CD4-positive, alpha-beta T cell treated with Interleukin-12 subunit alpha and Interleukin-12 subunit beta, for 1 hour (primary cell): Measurements from ENCODE around the gene P3H4.
A peak's percentile ranks its signal among the peaks of the same experiment; 100 is the strongest.
"Not testable (repeated sequence)": the region's sequence is repeated elsewhere in the genome, so short reads cannot be mapped to it uniquely, and the experiment has no call there.

Experiments used
- DNase-seq: peaks from one replicate; pipeline ENCODE4 v3.0.0-alpha.2; 2020

Gene P3H4

DNA sequence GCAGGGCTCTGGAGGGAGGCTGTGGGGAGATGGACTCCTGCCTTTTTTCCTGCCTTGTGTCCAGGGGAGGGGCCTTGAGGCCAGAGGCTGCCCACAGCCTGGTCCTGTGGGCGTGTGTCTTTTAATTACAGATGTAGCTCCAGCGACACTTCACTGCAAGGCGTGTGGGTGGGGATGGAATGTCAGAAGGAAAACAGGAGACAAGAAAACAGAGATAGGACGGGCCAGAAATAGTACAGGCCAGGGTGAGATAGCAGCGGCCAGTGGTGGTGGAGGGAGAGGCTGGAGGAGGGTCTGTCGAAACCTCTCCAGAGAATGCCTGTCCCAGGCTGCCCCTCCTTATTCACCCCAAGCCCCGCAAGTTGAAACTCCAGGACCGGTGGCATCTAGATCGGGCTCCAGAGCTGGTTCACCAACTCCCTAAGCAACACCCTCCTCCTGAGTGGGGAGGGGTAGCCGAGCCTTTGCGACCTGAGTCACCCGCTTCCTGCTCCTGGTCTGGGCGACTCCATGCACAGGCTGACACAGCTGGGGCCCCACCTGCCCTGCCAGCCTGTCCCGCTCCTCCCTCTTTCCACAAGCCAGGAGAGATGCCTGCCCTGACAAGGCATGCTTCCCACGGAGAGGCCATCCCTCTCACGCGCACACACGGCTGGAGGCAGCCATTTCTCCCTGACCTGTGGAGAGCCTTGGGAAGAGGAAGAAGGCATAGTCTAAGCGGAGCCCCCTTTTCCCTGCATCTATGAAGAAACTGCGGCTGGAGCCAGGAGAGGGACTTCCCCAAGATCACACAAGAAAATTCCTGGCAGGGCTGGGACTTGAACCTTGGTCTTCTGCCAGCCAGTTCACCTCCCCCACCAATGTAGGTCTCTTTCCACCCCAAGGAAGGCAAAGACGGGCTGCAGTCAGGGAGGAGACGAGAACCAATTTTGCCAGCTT lies 18.6 kb downstream of the P3H4 start:
- DNase-seq, result no peak

DNA sequence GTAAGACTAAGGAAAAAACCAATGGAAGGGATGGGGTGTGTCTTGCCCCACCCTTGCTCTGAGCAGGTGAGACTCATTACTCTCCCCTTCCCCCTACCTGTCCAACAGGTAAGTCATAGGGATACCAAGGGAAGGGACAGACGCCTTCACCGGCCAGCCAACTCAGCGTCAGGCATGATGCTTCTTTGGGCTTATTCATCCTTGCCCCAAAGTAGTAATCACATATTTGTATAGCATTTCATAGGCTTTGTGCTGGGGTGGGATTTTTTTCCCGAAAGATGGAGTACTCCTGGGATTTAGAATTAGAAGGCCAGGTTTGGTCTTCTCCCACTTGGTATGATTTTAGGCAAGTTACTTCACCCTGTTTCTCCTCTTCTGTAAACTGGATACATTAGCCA lies 24.7 kb downstream of the P3H4 start:
- DNase-seq, result no peak

- DNase-seq, result peak; percentile 91
These were observed 25.3 kb downstream of the P3H4 start, which contains the start of gene JUP for GRCh38 chr17:41786227-41787020. JUP (minus strand) TSS chr17:41786711; CDS start chr17:41771854, 14,857 bp downstream.

GRCh38 chr17:41785859-41786226 lies 25.9 kb downstream of the P3H4 start:
- no peak for DNase-seq

- no peak for DNase-seq
These were observed 26.5 kb downstream of the P3H4 start for GRCh38 chr17:41785091-41785858.

- no peak for DNase-seq
These were observed 27.5 kb downstream of the P3H4 start for GRCh38 chr17:41784207-41784744.

DNA sequence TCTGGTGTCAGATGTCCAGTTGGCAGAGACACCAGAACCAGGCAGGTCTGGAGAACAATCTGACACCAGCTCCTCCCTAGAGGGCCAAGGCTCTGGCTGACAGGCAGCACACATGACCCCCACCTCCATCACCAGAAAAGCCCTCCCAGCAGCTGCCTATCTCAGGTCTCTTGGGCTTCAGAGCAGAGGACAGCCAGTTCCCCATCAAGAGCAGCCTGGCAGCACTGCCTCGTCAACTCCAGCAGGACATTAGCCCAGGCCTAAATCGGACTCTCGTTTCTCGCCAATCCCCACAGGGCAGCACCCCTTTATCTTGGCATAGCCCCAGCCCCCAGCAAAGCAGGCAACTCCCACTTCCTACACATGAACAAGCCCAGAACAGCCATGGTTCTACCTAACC lies 29.6 kb downstream of the P3H4 start:
- DNase-seq, result no peak

DNA sequence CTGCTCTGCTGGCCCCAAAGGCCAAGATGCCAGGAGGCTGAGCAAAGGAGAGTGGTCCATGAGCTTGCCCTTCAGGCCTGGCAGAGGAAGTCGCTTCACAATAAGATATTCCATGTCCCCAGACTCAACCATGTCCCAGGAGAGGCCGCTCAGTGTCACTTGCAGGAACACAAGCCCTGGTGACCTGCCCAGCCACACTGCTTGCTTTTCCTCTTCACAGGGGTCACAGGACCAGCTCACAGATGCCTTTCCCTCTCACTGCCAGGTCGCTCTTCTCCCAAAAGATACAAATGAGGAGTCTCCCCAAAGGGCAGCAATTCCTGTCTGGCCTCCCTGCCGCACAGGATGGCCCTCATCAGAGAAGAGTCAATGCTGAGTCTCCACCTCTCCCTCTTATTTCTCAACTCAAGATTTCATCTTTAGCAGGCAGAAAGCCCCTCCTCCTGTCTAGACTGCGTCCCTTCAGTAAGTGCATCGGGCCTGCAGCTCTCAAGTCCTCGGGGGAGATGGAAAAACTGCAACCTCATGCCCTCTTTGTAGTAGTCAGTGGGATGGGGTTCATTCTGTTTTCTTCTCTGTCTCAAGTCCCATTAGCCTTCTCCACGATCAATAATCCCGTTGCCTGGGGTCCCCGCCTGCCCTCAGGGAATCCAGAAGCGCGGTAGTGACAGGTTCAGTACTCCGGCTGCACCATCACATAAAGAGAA lies 30.2 kb downstream of the P3H4 start:
- no peak for DNase-seq

- no peak for DNase-seq
These were observed 31.8 kb downstream of the P3H4 start for GRCh38 chr17:41779954-41780353.

DNA sequence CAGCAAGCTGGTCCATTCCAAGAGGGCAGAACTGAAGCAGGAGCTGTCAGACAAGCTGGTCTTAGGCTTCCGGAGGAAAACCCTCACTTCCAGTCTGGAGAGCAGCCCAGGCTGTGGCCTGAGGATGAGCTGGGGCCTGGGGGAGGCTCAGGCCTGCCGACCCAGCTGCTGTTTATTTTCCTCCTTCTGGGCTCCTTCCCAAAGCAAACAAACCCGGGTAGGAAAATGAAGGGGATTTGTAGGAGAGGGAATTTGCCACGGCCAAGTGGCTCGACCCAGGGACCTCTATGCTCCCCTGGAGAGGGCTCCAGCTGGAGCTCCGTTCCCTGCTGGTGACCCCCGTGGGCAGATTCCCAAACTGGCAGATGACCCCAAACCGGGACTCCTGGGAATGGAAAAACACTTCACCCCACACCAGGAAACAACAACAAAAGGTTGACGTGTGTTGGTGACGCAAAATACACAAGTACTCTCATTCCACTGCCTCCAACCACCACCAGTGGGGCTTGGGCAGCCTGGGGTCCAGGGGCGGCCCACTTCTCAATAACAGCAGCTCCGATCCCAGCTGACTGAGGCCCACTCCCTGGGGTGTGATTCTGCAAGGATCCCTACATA lies 34.1 kb downstream of the P3H4 start:
- DNase-seq, result no peak

- DNase-seq, result no peak
These were observed 34.6 kb downstream of the P3H4 start for GRCh38 chr17:41777157-41777573.

DNA sequence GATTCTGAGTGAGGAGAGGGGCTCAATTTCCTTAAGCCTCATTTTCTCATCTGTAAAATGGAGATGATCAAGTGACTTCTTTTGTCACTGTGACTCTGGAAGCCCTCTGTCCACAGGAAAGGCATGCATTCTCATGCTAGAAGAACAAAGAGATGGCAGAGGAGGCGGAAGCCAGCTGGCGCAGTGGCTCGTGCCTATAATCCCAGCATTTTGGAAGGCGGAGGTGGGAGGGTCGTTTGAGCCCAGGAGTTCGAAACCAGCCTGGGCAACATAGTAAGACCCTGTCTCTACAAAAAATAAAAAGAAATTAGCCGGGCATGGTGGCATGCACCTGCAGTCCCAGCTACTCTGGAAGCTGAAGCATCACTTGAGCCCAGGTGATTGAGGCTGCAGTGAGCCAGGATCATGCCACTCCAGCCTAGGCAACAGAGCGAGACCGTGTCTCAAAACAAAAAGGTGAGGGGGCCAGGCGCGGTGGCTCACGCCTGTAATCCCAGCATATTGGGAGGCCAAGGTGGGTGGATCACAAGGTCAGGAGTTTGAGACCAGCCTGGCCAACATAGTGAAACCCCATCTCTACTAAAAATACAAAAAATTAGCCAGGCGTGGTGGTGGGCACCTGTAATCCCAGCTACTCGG lies 35.4 kb downstream of the P3H4 start:
- not testable (repeated sequence) for DNase-seq

DNA sequence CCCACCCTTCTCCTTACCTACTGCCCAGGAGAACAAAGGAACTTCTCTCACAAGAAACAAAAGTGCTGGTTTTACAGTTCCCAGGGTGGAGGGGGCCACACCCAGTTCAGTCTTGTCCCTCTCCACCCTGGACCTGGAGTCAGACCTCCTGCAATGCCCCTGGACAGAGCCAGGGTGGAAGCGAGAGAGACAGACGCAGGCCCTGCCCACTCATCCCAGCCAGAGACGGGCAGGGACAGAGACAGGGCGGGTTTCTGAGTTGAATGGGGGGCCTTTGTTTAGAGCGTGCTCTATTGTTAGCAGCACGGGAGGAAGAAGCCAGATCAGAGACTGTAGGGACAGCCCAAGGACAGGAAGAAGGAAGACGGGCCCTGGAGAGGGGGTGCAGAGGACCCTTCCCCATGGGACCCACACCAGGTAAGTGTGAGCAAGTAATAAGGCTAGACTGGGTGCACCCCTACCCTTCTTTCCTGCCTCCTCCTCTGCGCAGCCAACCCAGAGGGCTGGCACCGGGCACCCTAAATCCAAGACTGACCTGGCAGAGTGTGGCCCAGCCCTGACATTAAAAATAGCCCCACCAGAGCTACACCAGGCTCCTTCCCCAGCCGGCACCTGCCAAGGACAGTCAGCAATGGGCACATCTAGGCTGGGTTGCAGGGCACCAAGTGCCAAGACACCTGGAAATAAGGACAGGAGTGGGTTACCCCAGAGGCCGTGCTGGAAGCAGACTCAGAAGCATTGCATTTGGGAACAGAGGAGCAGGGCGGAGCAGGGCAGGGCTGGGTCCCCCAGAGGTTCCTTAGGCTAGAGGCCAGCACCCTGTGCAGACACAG lies 36.1 kb downstream of the P3H4 start:
- DNase-seq, result no peak

- DNase-seq, result no peak
These were observed 38.0 kb downstream of the P3H4 start for GRCh38 chr17:41773731-41774193.

- DNase-seq, result no peak
These were observed 38.6 kb downstream of the P3H4 start for GRCh38 chr17:41773190-41773588.

GRCh38 chr17:41772586-41773189 lies 39.1 kb downstream of the P3H4 start:
- no peak for DNase-seq

DNA sequence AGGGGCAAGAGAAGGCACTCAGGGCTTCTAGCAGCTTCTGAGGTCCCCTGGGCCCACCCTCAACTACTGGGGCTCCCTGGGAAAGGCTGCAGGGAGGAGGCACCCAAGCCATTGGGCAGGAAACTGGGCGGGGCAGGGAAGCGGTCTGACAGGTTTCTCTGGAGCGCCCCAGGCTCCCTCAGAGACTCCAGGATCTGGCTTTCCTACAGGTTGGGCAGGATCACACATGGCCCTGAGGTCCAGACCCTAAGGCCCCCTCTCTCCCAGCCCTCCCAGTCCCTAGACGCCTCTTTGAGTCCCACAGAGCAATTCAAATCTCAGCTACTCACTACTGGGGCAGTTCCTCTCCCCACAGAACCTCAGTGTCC lies 39.5 kb downstream of the P3H4 start:
- no peak for DNase-seq

DNA sequence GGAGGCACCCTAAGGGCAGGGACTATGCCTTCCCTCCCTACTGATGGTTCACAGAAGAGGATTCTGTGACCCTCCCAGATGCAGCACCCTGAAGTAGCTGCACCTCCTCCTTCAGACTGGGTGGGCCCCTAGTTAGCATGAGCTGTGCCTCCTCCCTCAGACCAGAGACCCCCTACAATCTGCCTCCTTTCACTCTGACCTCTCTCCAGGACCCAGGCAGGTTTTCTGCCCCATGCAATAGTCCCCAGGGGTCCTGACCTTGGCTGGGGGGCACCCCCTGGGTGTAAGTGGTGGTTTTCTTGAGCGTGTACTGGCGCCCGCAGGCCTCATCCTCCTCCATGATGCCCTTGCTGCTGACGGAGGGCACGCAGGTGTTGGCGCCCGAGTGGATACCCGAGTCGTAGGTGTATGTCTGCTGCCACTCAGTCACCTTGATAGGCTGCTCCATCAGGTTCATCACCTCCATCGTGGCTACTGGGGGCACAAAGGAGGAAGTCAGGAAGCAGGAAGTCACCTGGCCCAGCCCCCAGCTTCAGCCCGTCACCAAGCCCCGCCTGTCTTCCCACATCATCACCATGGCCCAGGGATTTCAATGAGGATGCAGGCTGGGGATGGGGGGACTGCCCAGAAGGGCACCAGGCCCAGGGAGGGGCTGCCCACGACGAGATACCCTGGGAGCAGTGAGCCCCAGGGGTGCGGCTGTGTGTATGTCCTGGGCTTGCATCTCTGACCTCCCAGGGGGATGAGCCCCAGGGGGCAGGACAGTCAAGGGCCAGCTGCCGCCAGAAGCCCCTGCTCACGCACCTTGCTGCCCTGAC lies 40.2 kb downstream of the P3H4 start:
- no peak for DNase-seq

DNA sequence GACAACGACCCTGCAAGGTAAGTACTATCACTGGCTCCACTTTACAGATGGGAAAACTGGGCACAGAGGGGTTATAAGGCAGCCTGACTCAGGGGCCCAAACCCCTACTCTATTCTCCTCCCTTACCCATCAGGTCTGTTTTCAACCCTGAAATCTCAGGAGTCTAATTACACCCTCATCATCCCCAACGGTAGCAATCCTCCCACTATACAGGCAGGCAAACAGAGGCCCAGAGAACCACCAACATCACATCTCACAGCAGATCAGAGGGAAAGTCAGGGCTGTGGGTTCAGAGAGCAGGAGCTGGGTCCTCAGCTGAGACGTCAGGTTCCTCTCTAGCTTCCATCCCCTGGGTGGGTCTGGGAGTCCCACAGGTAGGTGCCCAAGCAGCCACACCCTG lies 41.8 kb downstream of the P3H4 start:
- no peak for DNase-seq
